GM18520 (cell line): ENCODE data around the gene BMP10.
A peak's percentile ranks its signal among the peaks of the same experiment; 100 is the strongest.
"Not testable (repeated sequence)": the region's sequence is repeated elsewhere in the genome, so short reads cannot be mapped to it uniquely, and the experiment has no call there.

Experiments
- ATAC-seq: cut with Tn5 transposase; IDR thresholded peaks from one replicate; pipeline ENCODE4 v1.9.1; 2021; ENCODE audit not compliant: unreplicated experiment

The BMP10 gene

DNA sequence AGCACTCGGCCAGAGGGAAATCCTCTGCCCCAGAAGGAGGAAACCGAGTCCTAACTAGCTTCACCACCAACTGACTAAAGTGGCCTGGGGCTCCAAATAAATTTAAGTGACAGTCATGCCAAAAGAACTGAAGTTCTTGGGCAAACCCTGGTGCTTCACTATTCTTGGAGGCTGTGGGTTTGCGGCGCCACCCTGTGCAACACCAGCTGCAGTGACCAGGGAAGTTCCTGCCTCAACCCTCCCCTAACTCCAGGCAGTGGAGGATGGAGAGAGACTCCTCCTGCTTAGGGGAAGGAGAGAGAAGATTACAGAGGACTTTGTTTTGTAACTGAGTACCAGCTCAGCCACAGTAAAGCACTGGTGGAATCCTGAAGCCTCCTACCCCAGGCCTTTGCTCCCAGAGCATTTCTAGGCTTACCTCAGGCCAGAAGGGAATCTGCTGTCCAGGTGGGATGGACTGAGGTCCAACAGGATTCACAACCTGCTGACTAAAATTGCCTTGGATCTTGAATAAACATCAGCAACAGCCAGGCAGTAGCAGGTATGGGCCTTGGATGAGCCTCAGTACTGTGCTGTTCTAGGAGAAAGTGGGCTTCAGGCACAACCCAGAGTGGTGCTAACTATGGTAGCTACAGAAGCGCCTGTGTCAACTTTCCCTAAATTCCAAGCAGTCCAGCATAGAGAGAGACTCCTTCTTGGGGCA is 29.4 kb upstream of the BMP10 start:
- no peak for ATAC-seq

- not testable (repeated sequence) for ATAC-seq
Observed at GRCh38 chr2:68895981-68896380, 24.8 kb upstream of the BMP10 start.

DNA sequence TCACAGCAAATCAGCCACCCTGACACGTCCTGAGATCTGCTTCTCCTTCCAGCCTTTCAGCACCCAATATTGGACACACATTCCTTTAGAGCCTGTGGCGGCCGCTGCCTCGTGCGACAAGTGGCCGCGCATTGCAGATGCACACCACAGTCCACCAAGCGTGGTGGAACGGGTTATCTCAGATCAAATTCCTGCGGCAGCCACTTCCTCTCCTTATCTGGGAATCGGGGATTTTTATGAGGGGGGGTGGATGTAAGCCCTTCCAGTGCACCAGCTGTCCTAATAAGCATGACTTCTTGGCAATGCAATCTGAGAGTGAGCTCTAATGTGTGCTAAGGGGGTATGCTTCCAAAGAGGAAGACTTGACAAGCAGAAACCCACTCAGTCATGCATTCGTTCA is 18.3 kb upstream of the BMP10 start:
- no peak for ATAC-seq

DNA sequence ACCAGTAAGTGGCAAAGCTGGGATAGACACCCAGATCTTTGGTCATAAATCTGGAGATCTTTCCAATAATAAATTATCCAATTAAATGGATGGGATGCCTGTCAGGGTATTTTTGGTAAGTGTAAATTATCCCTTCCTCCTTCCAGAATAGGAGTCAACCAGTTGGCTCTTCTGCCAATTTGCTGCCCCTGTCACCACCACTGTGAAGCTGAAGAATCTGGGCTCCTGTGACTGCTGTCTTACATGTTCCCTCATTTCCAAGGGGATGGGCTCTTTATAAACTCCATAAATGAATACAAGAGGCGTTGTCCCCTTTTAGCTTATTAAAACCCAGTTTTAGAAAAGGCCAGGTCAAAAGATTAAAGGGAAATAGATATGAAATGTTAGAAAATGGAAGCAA is 17.8 kb upstream of the BMP10 start:
- no peak for ATAC-seq

DNA sequence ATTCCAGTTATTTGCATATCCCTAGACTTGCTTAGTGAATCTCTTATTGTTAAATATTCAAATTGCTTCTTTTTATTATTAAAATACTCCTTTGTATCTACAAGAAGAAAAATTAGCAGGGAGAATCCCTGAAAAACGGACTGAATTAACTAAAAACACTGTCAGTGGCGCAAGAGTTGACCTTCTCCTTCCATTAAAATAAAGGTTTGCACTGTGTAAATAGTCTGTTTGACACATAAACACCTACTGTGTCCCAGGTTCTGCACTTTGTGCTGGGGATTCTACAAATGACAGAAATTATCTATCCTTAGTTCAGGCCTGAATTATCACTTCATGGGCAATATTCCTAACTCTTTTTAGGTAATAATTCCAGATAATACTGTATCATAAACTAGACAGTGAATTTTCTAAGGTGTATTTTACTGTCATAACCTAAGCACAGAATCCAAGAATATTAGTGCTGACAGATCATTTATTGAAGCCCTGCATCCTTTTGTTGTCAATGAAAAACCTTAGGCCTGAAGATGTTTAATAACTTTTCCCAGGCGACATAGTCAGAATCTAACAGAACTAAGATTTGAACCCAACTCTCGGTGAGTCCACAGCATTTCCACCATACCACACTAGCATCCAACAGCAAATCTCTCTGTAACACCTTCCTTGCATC is 17.0 kb upstream of the BMP10 start:
- ATAC-seq, result no peak

- no peak for ATAC-seq
Observed at GRCh38 chr2:68885811-68886075, 14.5 kb upstream of the BMP10 start.

GRCh38 chr2:68885074-68885810 is 14.0 kb upstream of the BMP10 start:
- no peak for ATAC-seq

DNA sequence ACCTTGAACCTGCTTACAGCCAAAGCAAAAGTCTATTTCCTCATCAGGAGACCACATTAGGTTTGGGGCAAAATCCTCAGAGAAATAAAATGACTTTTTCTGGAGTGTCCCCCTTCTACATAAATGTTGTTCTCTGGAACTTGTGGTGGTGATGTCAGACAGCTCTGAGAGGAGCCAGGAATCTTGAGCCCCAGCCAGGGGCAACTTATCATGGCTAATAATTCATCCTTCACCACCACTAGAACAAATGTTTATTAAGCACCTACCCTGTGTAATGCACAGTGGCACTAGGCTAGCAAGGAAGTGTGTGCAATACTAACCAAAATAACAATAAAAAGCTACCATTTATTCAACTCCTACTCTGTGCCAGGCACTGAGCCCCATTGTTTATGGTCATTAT is 9.0 kb upstream of the BMP10 start:
- ATAC-seq, result no peak

DNA sequence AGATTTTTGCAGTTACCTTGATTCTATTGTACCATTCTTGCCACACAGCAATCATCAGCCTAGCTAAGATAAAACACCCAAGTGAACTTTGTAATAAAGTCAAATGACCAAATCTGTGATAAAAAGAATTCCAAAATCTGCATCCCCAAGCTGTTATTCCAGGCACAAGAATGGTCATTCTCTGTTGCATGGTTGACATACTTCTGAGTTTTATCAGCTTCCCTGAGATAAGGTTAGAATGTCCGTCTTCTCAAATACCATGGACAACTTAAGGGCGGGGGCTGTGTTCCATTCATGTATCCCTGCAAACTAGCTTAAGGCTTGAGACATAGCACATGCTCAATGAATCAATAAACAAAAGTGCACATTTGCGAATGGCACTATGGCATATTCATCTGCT is 8.1 kb upstream of the BMP10 start:
- no peak for ATAC-seq

GRCh38 chr2:68878753-68879152 is 7.6 kb upstream of the BMP10 start:
- no peak for ATAC-seq

DNA sequence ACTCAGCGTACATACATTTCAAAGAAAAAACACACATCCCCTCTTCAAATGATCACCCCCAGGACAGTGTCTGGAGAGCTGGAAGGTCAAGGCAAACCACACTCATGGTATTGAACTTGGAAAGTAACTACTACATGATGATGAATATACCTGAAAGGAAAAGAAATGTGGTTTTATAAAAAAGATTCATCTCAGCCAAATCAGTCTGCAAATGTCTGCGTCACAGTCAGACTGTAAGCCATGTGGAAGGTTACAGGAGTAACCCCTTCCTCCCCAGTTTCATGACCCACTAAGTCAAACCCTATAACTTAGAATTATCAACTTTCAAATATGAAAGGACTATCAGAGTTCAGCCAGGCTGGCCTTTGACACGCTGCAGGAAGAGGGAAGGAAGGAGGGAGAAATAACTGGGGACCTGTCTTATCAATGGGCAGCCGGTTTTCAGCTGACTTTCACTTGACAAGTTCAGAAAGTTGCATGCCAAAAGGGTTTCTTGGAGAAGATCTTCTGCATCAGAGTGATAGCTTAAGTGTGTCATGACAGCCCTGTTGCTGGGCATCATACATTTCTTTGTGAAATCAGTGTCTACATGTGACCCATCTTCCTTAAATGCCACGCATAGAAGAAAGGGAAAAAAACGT is 7.0 kb upstream of the BMP10 start:
- no peak for ATAC-seq

DNA sequence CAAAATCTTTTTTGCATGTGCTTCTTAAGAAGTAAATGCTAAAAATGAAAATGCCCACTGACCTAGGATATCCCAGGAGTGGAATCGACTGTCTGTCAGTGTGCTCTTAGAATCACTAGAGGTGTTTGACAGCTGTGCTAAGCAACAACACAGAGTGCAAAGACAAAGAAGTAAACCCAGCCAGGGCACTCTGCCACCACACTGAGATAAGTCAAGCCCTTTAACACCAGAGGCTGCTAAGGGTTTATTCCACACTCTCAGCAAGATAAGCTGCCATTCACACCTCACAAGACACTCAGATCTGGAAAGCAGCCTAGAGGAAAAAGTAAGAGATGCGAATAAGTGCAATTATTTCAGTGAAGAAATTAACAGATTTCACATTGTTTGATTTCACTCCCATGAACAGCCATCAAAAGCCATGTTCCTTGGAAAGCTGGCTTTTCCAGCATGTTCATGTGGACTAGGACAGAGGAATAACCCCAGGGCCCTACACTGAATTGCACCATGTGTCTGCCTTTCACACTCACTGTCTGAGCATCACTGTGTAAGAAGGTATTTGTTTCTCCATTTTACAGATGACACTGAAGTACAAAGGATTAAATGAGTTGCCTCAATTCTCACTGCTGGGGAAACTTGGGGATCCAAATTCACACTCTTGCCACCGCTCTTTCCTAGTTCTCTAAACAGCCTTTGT is 6.0 kb upstream of the BMP10 start:
- ATAC-seq, result no peak

- no peak for ATAC-seq
Observed at GRCh38 chr2:68870215-68870614, 982 bp downstream of the BMP10 start.

- ATAC-seq, result no peak
Observed at GRCh38 chr2:68865108-68865507, 6.1 kb downstream of the BMP10 start.

- ATAC-seq, result no peak
Observed at GRCh38 chr2:68863996-68864395, 7.2 kb downstream of the BMP10 start.

DNA sequence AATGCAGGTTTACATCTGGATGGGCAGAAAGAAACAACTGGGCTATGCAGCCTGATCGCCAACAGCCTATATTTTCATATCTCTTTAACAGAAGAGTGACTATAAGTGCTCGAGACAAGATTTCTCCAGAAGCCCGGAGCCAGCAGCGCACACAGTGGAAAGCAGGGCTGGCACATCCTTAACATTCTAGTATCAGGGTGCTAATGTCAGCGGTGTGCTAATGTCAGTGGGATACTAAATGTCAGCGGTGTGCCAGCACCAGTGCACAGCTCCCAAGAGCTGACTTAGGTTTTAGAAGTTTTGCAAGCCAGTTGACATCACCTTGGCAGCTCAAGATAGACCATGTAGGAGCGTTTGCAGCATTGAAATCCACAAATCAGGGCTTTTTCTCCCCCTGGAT is 8.3 kb downstream of the BMP10 start:
- no peak for ATAC-seq

GRCh38 chr2:68861330-68861729 is 9.9 kb downstream of the BMP10 start:
- ATAC-seq, result no peak

GRCh38 chr2:68860111-68860510 is 11.1 kb downstream of the BMP10 start:
- no peak for ATAC-seq

DNA sequence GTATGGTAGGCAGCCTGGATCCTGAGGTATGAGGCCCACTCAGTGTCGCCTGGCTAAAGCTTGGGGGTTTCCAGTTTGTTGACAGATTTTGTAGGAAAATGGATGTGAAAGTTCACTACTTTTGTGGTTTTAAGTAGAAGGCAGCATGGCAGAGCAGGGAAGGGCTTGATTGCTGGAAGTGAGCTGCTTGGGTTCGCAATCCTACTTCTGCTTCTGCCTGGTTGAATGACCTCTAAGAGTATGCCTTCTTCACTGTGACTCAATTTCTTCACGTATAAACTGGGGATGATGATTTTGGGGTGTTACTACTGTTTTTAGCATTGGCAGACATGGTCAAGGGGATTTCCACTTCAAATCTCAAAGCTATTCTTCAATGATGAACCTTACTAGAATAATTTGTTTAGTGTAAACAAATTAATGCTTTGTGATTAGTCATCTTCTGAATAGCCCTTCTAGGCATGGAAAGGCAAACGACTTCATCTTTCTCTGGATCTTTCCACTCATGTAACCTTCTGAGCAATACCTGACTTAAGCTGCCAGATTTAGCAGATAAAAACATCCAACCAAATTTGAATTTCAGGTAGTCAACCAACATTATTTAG is 13.2 kb downstream of the BMP10 start:
- peak; percentile 71 for ATAC-seq

DNA sequence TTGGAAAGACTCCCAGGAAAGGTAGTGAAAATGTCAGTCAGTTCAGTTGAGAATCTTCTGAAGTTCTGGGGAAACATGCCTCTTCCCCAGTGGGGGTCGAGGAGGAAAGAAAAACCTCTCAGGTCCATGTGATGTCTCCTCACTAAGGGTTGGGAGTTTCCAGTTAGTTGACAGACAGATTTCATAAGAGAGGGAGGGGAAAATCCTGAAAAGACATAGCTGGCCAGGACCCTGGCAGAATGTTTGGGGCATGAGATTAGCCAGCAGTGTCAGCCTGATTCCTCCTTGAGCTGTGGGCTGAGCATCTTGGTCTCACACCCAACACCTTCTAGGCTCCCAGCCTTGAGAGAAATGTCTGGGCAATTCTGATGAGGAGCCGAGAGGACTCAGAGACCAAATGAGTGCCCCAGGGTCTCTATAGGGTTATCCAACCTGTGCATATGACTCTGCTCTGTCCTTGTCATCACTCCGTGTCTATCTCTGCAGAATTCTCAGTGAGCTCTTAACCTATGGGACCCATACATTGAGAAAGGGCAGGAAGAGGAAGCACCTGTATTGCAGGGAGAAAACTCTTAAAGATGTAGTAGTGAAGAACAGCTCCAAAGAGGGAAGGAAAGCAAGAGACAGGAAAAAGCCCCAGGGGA is 13.9 kb downstream of the BMP10 start:
- ATAC-seq, result no peak

DNA sequence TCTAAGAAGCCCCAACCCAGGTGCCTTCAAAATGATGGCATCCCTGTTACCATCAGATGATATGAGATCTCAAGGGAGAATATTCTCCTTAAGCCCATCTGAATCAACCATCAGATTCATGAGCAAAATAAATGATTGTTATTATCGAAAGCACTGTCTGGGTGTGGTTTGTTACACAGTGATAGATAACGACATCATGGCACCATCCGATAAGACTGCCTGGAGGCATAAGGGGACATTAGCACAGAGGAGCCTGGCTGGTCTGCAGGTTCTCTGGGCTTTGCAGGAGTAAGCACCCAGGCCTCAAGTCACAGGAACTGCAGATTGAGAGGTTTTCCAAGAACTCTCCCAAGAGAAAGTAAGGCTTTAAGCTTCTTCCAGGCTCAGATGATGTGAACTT is 15.6 kb downstream of the BMP10 start:
- ATAC-seq, result no peak
